ENCODE measurements around the gene NMS. TPM values are rescaled to one million over a fixed set of nuclear protein-coding genes. Genes with fewer than 3 reads are reported as not detected.

The NMS gene
- total and polyA plus RNA-seq, 2 of the 13 experiments (the other 11 are each of a cell fraction or from before 2014, with no cell fraction given), result not detected

GRCh38 chr2:100437751-100438150 lies 32.5 kb upstream of the NMS start (continued):
- no peak for TF ChIP-seq TEF (CRISPR knock-in tag; IDR thresholded peaks at IDR 0.05)
- TF ChIP-seq GMEB1 (CRISPR knock-in tag; IDR thresholded peaks at IDR 0.05; ENCODE audit: borderline replicate concordance), result no peak

- FAIRE-seq (no peak), DNase-seq (ENCODE audit: low spot score) (no peak), ATAC-seq (no peak)
- Histone ChIP-seq H3K4me2 (ENCODE audit: low read depth, low read length) (no peak overlapping the region), H3K9ac (ENCODE audit: insufficient read depth, low read depth, low read length) (no peak overlapping the region), H3K27me3 (ENCODE audit: control insufficient read depth in 1 of 2, insufficient read depth in 2 of 2, low read length in 2 of 2) (peaks cover 0 to 22% of the 10 kb centered on the region in 2 experiments; a peak in 3 of 5 replicates), H3K9me3 (ENCODE audit: low read length) (no peaks in the 10 kb centered on the region), H3K79me2 (ENCODE audit: insufficient read depth, low read length) (no peaks in the 10 kb centered on the region), H2AFZ (ENCODE audit: low read length) (no peak overlapping the region), H3K4me1 (ENCODE audit: insufficient read depth, low read length) (no peaks in the 10 kb centered on the region), H3K36me3 (replicated peaks in 1 of 2; ENCODE audit: control insufficient read depth in 1 of 2, insufficient read depth in 2 of 2, low read length in 2 of 2) (no peaks in the 10 kb centered on the region), H4K20me1 (ENCODE audit: insufficient read depth, low read length) (no peaks in the 10 kb centered on the region), H3K27ac (ENCODE audit: extremely low read length, insufficient read depth, low read length) (no peak overlapping the region), H3K4me3 (replicated peaks in 1 of 3; ENCODE audit: insufficient read depth in 1 of 3, low read depth in 2 of 3, low read length in 3 of 3) (no peak overlapping the region)
- no TSS peak for BruUV-seq (replicated peaks)
- ChIA-PET CTCF (ENCODE audit: low intra/inter-chr PET ratio, low total read pairs) (no interaction called here), POLR2A (no interaction called here)
- intact Hi-C loops (cut with micrococcal nuclease; ENCODE audit: unreplicated experiment), result no loop called here
- in situ Hi-C loops (cut with HindIII; ENCODE audit: extremely low pct_ligation_motif_present, low pct_unique_long_range_greater_than_20kb), result no loop called here
- WGBS (ENCODE audit: low lambda C conversion rate), result 2% methylated on average over 2 of the region's 2 CpGs
- TF ChIP-seq ZBTB33 (CRISPR knock-in tag; IDR thresholded peaks at IDR 0.05), result no peak
- TF ChIP-seq GPN1 (CRISPR knock-in tag; IDR thresholded peaks at IDR 0.05; ENCODE audit: borderline replicate concordance), result no peak
- no peak for TF ChIP-seq ZNF142 (CRISPR knock-in tag; IDR thresholded peaks at IDR 0.05)
- TF ChIP-seq ZNF17 (CRISPR knock-in tag; IDR thresholded peaks at IDR 0.05), result no peak
- TF ChIP-seq TCF7L2 (IDR thresholded peaks at IDR 0.05; ENCODE audit: low read depth, low read length), result no peak
- TF ChIP-seq TEF (CRISPR knock-in tag; IDR thresholded peaks at IDR 0.05), result no peak
- TF ChIP-seq ATF7 (IDR thresholded peaks at IDR 0.05), result no peak
- no peak for TF ChIP-seq ATF7 (CRISPR knock-in tag; IDR thresholded peaks at IDR 0.05)
Measured at GRCh38 chr2:100446696-100447095, 23.6 kb upstream of the NMS start.
